HFF-Myc (cell line): Measurements from ENCODE around the gene SYT7.

Experiments used
- DNase-seq: peaks from one replicate; pipeline ENCODE4 v3.0.0-alpha.2; 2011; ENCODE audit warnings: low read depth; ENCODE audit errors: extremely low read depth
- H3K4me3 ChIP-seq: replicated peaks from 2 replicates; pipeline ENCODE4 v1.5.1; 2011; ENCODE audit warnings: low read depth, mild to moderate bottlenecking, control low read depth, low read length
- TF ChIP-seq, protein P1 (sequence below): IDR thresholded peaks from 2 replicates; pipeline ENCODE4 v1.5.1; 2012; ENCODE audit warnings: mild to moderate bottlenecking, low read depth, low read length, control low read depth; ENCODE audit errors: missing control alignments

The SYT7 gene

DNA sequence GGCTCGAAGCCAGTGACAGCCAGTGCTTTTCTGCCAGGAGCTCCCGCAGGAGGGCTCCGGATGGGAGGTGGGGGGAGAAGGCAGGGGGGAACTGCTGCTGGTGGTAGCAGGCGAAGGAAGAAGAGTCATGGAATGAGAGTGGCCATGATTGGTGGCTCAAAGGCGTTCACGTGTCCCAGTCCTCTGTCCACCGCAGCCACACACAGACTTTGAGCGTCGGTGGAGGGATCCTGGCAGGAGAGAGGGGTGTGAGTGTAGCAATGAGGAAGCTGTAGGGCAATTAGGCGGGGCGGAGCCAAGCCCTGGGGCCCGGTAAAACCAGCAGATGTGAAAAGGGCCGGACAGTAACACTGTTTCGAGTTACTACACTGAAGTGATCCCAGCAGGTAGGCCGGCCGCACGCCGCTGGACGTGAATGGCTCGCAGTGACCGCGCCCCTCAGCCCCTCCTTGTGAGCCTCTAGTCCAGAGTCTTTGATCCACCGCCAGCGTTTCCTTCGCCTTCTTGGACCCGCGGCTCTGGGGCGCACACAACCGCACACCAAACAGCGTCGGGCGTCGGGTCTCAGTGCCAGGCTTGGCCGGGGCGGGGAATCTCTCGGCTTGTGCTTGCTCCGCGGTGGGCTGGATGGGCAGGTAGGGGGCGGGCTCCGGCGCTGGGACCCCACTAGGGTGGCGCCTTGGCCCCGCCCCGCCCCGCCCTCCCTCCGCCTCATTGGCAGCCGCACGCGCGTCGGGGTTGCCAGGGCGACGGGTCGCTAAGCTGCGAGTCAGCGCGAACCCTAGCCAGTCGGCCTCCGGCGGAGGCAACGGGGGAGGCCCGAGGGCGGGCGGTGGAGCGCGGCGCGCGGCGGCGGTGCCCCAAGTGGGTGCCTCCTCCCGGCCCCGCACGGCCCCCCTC, 72.7 kb downstream of the SYT7 start, which contains the start of gene LRRC10B:
Gene LRRC10B (plus strand): TSS at position 788 of the 900 bp plus-strand sequence. CDS start 250 bp downstream, outside the sequence.
- H3K4me3 ChIP-seq = no peak within 1 kb of the TSS
- TF ChIP-seq, protein P1, sequence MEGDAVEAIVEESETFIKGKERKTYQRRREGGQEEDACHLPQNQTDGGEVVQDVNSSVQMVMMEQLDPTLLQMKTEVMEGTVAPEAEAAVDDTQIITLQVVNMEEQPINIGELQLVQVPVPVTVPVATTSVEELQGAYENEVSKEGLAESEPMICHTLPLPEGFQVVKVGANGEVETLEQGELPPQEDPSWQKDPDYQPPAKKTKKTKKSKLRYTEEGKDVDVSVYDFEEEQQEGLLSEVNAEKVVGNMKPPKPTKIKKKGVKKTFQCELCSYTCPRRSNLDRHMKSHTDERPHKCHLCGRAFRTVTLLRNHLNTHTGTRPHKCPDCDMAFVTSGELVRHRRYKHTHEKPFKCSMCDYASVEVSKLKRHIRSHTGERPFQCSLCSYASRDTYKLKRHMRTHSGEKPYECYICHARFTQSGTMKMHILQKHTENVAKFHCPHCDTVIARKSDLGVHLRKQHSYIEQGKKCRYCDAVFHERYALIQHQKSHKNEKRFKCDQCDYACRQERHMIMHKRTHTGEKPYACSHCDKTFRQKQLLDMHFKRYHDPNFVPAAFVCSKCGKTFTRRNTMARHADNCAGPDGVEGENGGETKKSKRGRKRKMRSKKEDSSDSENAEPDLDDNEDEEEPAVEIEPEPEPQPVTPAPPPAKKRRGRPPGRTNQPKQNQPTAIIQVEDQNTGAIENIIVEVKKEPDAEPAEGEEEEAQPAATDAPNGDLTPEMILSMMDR = no peak
- DNase-seq = no peak

GRCh38 chr11:61507012-61507768, 73.7 kb downstream of the SYT7 start:
- no peak overlapping the region for H3K4me3 ChIP-seq
- TF ChIP-seq, protein P1 = no peak
- DNase-seq = no peak

- TF ChIP-seq, protein P1 = no peak
- H3K4me3 ChIP-seq = no peak overlapping the region
- no peak for DNase-seq
Observed at GRCh38 chr11:61505640-61506155, 75.2 kb downstream of the SYT7 start.

DNA sequence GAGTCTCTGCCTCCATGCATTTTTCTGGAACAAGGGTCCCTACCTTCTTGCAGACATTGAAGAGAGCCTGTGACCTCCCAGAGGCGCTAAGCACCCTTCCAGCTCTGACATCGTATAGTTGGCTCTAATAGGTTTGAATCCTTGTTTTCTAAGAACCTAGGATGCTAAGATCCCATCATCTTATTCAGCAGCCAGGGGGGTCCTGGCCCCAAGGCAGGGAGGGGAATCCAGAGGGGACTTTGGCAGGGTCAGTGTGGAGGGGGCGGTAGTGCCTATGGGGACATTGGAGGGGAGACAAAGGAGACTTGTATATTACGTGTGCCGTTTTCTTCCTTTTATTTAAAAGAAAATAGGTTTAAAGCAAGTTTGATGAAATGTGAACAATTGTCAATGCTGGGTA, 75.8 kb downstream of the SYT7 start:
- no peak for DNase-seq
- H3K4me3 ChIP-seq = no peak overlapping the region
- TF ChIP-seq, protein P1 = no peak

DNA sequence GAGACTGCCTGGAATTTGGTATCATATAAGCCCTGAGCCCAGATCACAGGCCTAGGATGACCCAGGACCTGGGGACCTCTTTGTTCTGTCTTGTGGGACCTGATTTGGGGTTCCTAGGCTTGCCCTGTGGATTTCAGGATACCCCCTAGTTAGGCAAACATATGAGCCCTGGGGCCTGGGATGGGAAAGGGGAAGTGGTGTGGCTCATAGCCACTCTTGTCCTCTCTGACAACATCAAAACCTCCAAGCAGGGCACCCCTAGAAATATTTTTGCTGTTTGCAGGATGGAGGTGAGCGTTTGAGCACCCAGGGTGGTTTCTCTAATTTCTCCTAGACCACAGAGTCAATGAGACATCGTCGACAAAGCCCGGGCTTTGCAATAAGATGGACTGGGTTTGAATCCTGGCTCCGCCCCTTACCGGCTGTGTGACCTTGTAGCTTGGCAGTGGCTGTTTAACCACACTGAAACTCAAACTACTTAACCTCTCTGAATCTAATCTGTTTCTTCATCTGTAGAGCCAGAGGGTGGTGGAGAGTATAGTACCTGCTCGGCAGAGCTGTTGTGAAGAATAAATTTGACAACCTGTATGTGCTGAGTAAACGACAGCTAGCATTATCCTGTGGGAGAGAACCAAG, 77.6 kb downstream of the SYT7 start:
- no peak overlapping the region for H3K4me3 ChIP-seq
- no peak for DNase-seq
- TF ChIP-seq, protein P1 = no peak

DNA sequence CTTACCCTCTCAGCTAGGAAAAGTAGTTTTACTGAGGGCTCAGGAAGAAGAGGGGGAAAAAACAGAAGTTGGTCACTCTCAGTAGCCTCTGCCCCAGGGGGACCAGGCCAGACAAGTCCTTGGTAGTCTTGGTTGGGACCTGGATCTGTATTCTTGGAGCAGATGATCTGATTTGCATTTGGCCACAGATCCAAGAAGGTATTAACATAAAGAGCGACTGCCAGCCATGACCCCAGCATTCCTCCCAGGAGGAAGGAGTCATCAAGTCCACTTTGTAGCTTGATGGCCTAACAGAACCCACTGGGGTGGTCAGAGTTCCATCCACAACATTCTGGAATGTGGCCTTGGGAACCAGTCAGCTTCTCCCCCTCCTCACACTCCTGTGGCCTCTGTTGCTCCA, 78.4 kb downstream of the SYT7 start:
- TF ChIP-seq, protein P1 = no peak
- no peak overlapping the region for H3K4me3 ChIP-seq
- DNase-seq = no peak
